AG08396 (cell line): ENCODE measurements around the gene CSF1.
"Not testable (repeated sequence)": the region's sequence is repeated elsewhere in the genome, so short reads cannot be mapped to it uniquely, and the experiment has no call there.

Experiments
- DNase-seq: peaks from one replicate; pipeline ENCODE4 v3.0.0; 2012; ENCODE audit warnings: low spot score, mixed read lengths

CSF1 gene

GRCh38 chr1:109937738-109938137 lies 27.1 kb downstream of the CSF1 start:
- no peak for DNase-seq

GRCh38 chr1:109938556-109938955 lies 27.9 kb downstream of the CSF1 start:
- DNase-seq: no peak

GRCh38 chr1:109942434-109942833 lies 31.8 kb downstream of the CSF1 start:
- no peak for DNase-seq

- DNase-seq: no peak
Observed at GRCh38 chr1:109944541-109944940, 33.9 kb downstream of the CSF1 start.

GRCh38 chr1:109946511-109946910 lies 35.9 kb downstream of the CSF1 start:
- DNase-seq: no peak

GRCh38 chr1:109947582-109948284 lies 37.1 kb downstream of the CSF1 start:
- no peak for DNase-seq

GRCh38 chr1:109948285-109948630 lies 37.6 kb downstream of the CSF1 start:
- DNase-seq: no peak

- DNase-seq: no peak
Observed at GRCh38 chr1:109950038-109950437, 39.4 kb downstream of the CSF1 start.

- no peak for DNase-seq
Observed at GRCh38 chr1:109950509-109950908, 39.9 kb downstream of the CSF1 start.

GRCh38 chr1:109951501-109951900 lies 40.9 kb downstream of the CSF1 start:
- DNase-seq: not testable (repeated sequence)

GRCh38 chr1:109954041-109954512 lies 43.4 kb downstream of the CSF1 start:
- no peak for DNase-seq

GRCh38 chr1:109959632-109959973 lies 49.0 kb downstream of the CSF1 start:
- DNase-seq: no peak

GRCh38 chr1:109959974-109960744 lies 49.5 kb downstream of the CSF1 start:
- DNase-seq: peak; percentile 74

- DNase-seq: no peak
Observed at GRCh38 chr1:109960745-109961094, 50.1 kb downstream of the CSF1 start.

GRCh38 chr1:109963864-109964263 lies 53.2 kb downstream of the CSF1 start:
- DNase-seq: no peak

- no peak for DNase-seq
Observed at GRCh38 chr1:109969146-109969829, 58.6 kb downstream of the CSF1 start.

- no peak for DNase-seq
Observed at GRCh38 chr1:109969907-109970306, 59.3 kb downstream of the CSF1 start.

GRCh38 chr1:109971559-109971958 lies 60.9 kb downstream of the CSF1 start:
- no peak for DNase-seq

GRCh38 chr1:109974191-109974590 lies 63.5 kb downstream of the CSF1 start:
- DNase-seq: no peak

GRCh38 chr1:109975718-109976117 lies 65.1 kb downstream of the CSF1 start:
- peak; percentile 59 for DNase-seq

- DNase-seq: no peak
Observed at GRCh38 chr1:109976762-109977161, 66.1 kb downstream of the CSF1 start.

GRCh38 chr1:109977225-109977624 lies 66.6 kb downstream of the CSF1 start:
- no peak for DNase-seq
